ENCODE measurements around the gene XPNPEP2.

DNA sequence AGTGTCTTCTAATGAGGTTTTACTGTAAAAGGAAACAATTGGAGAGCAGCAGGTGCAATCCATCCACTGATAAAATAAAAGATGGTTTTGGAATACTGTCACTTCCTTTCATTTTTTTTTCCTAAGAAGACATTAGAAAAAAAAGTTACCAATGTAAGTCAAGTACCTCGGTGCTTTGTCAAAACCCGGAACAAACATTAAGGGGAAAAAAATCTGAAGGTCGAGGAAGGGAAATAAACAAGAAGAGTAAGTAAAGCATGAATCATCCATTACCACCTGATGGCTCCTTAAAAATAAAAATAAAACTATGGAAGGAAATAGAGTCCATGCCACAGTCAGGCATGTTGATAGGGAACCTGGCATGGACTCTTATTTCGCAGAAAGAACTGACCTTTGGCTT lies 15.3 kb upstream of the XPNPEP2 start:
- TF ChIP-seq, protein P1, sequence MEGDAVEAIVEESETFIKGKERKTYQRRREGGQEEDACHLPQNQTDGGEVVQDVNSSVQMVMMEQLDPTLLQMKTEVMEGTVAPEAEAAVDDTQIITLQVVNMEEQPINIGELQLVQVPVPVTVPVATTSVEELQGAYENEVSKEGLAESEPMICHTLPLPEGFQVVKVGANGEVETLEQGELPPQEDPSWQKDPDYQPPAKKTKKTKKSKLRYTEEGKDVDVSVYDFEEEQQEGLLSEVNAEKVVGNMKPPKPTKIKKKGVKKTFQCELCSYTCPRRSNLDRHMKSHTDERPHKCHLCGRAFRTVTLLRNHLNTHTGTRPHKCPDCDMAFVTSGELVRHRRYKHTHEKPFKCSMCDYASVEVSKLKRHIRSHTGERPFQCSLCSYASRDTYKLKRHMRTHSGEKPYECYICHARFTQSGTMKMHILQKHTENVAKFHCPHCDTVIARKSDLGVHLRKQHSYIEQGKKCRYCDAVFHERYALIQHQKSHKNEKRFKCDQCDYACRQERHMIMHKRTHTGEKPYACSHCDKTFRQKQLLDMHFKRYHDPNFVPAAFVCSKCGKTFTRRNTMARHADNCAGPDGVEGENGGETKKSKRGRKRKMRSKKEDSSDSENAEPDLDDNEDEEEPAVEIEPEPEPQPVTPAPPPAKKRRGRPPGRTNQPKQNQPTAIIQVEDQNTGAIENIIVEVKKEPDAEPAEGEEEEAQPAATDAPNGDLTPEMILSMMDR (conservative IDR thresholded peaks at IDR 0.05 in 1 of 2, IDR thresholded peaks at IDR 0.05 in 1 of 2; ENCODE audit: extremely low read depth in 1 of 2, insufficient read depth in 1 of 2, low read depth in 1 of 2, low read length in 2 of 2), result no peak
- TF ChIP-seq EZH2 (IDR thresholded peaks at IDR 0.05; ENCODE audit: borderline replicate concordance, low read length), result no peak

Measured in mammary epithelial cell (primary cell).